Activated B cell treated with CpG ODN at 0.5 μM for 24 hours (primary cell): ENCODE data around the gene FLNC. TPM values are rescaled to one million over a fixed set of nuclear protein-coding genes. Genes with fewer than 3 reads are reported as not detected.

Experiments
- ATAC-seq: fragments of 200-7000 bp; cut with Tn5 transposase; one replicate; pipeline ENCODE4 v1.10.0; 2021; ENCODE audit warnings: low read depth, mild to moderate bottlenecking, moderate library complexity
- CTCF ChIA-PET: fragments of 350-600 bp; sonication (Branson Sonifier 250); formaldehyde crosslinking; loops from one replicate; lab custom pipeline; 2021; ENCODE audit warnings: antibody characterized with exemption; lab: Charles Lee
- POLR2A ChIA-PET: fragments of 350-600 bp; sonication (Branson Sonifier 250); formaldehyde crosslinking; loops from one replicate; lab custom pipeline; 2021; ENCODE audit warnings: antibody characterized with exemption; lab: Charles Lee
- DNase-seq: peaks from one replicate; pipeline ENCODE4 v3.0.0; 2022
- H3K27ac Mint-ChIP-seq: one replicate; pipeline ENCODE4 v1.8.0; 2020; ENCODE audit warnings: mixed read lengths
- H3K27me3 Mint-ChIP-seq: one replicate; pipeline ENCODE4 v1.8.0; 2021; ENCODE audit warnings: mixed read lengths
- H3K36me3 Mint-ChIP-seq: one replicate; pipeline ENCODE4 v1.8.0; 2021; ENCODE audit warnings: low read depth, mixed read lengths
- H3K4me1 Mint-ChIP-seq: one replicate; pipeline ENCODE4 v1.8.0; 2021; ENCODE audit warnings: mixed read lengths
- H3K4me3 Mint-ChIP-seq: one replicate; pipeline ENCODE4 v1.8.0; 2020; ENCODE audit warnings: mild to moderate bottlenecking, mixed read lengths
- H3K9me3 Mint-ChIP-seq: one replicate; pipeline ENCODE4 v1.8.0; 2020; ENCODE audit warnings: mixed read lengths
- intact Hi-C: fragments of 100-400 bp; cut with micrococcal nuclease; formaldehyde crosslinking; loops from one replicate; pipeline ENCODE4 v1.15.1; 2024
- total RNA-seq: library from RNA; stranded (reverse); gene quantifications from 2 replicates; pipeline ENCODE4 v1.2.3, GENCODE V29; 2022
- TF ChIP-seq, protein P1 (sequence below): fragments of 200-600 bp; IDR thresholded peaks from one replicate; pipeline ENCODE4 v1.8.0; 2022; ENCODE audit warnings: antibody characterized with exemption, mild to moderate bottlenecking

The FLNC gene
- total RNA-seq, 1 donor from 2014 or later, result not detected

- Mint-ChIP-seq H3K4me3 (no peak overlapping the region), H3K27ac (no peak overlapping the region), H3K36me3 (no peaks in the 10 kb centered on the region), H3K9me3 (no peaks in the 10 kb centered on the region), H3K27me3 (peaks cover 15% of the 10 kb centered on the region), H3K4me1 (peaks cover 5% of the 10 kb centered on the region)
- POLR2A ChIA-PET, result no interaction called here
- ATAC-seq (no peak), DNase-seq (no peak)
- TF ChIP-seq, protein P1, sequence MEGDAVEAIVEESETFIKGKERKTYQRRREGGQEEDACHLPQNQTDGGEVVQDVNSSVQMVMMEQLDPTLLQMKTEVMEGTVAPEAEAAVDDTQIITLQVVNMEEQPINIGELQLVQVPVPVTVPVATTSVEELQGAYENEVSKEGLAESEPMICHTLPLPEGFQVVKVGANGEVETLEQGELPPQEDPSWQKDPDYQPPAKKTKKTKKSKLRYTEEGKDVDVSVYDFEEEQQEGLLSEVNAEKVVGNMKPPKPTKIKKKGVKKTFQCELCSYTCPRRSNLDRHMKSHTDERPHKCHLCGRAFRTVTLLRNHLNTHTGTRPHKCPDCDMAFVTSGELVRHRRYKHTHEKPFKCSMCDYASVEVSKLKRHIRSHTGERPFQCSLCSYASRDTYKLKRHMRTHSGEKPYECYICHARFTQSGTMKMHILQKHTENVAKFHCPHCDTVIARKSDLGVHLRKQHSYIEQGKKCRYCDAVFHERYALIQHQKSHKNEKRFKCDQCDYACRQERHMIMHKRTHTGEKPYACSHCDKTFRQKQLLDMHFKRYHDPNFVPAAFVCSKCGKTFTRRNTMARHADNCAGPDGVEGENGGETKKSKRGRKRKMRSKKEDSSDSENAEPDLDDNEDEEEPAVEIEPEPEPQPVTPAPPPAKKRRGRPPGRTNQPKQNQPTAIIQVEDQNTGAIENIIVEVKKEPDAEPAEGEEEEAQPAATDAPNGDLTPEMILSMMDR, result no peak
- CTCF ChIA-PET, result no interaction called here
- intact Hi-C loops, result no loop called here
Observed at GRCh38 chr7:128887169-128888038, 57.2 kb downstream of the FLNC start.

GRCh38 chr7:128888039-128888755, 58.0 kb downstream of the FLNC start:
- ATAC-seq, result no peak
- peaks cover 5% of the 10 kb centered on the region for H3K4me1 Mint-ChIP-seq
- no peaks in the 10 kb centered on the region for H3K36me3 Mint-ChIP-seq

GRCh38 chr7:128888756-128889095, 58.5 kb downstream of the FLNC start:
- H3K4me3 Mint-ChIP-seq, result no peak overlapping the region
- no peak for ATAC-seq
- ChIA-PET CTCF (no interaction called here), POLR2A (no interaction called here)
- no peak overlapping the region for H3K27ac Mint-ChIP-seq
- peaks cover 2% of the 10 kb centered on the region for H3K4me1 Mint-ChIP-seq
- no peaks in the 10 kb centered on the region for H3K36me3 Mint-ChIP-seq
- peaks cover 15% of the 10 kb centered on the region for H3K27me3 Mint-ChIP-seq
- TF ChIP-seq, protein P1, result no peak
- no peak for DNase-seq
- intact Hi-C loops, result no loop called here
- H3K9me3 Mint-ChIP-seq, result no peaks in the 10 kb centered on the region

More at GRCh38 chr7:128888039-128888755, 58.0 kb downstream of the FLNC start:
- DNase-seq, result no peak
- Mint-ChIP-seq H3K27me3 (peaks cover 15% of the 10 kb centered on the region), H3K4me3 (no peak overlapping the region), H3K9me3 (no peaks in the 10 kb centered on the region), H3K27ac (no peak overlapping the region)
- intact Hi-C loops, result no loop called here
- POLR2A ChIA-PET, result no interaction called here
- TF ChIP-seq, protein P1, result no peak
- CTCF ChIA-PET, result no interaction called here

DNA sequence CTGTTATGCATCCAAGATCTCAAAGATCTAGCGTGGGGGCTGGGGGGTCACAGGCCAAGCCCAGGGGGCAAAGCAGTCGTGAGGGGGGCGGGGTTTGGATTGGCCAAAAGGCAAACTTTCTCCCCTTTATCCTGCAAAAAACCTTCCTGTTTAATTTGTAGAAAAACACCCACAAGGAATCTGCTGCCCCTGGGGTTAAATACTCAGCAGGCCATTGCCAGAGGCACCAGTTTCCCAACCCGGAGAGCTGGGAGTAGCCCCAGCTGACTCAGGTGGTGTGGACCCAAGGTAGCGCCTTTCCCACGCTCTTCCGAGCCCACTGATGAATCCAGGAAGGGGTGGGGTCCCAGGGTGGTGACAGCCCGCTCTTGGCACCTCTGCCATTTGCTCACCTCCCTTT, 58.9 kb downstream of the FLNC start:
- TF ChIP-seq, protein P1, result no peak
- Mint-ChIP-seq H3K4me3 (no peak overlapping the region), H3K27me3 (peaks cover 15% of the 10 kb centered on the region), H3K36me3 (no peaks in the 10 kb centered on the region), H3K4me1 (peaks cover 2% of the 10 kb centered on the region), H3K27ac (no peak overlapping the region), H3K9me3 (no peaks in the 10 kb centered on the region)
- DNase-seq (no peak), ATAC-seq (no peak)
- ChIA-PET CTCF (no interaction called here), POLR2A (no interaction called here)
- intact Hi-C loops, result no loop called here
